ENCODE results near the gene KLK10.

- TF ChIP-seq CTCF (conservative IDR thresholded peaks at IDR 0.05 in 1 of 2, IDR thresholded peaks at IDR 0.05 in 1 of 2; ENCODE audit: low read depth in 1 of 2, low read length in 2 of 2) (no peak), EZH2 (IDR thresholded peaks at IDR 0.05; ENCODE audit: low read length, missing control alignments) (no peak)
Observed at GRCh38 chr19:50980208-50980607, 39.3 kb downstream of the KLK10 start.

All from fibroblast of lung (primary cell).